Progenitor cell of endocrine pancreas (in vitro differentiated cells): ENCODE measurements around the gene MED12L. TPM values are rescaled to one million over a fixed set of nuclear protein-coding genes. Genes with fewer than 3 reads are reported as not detected.

Experiments
- DNase-seq: peaks from one replicate; pipeline ENCODE4 v3.0.0; 2021; ENCODE audit warnings: low spot score; ENCODE audit not compliant: unreplicated experiment
- H3K27ac Mint-ChIP-seq: 2 replicates; pipeline ENCODE4 v1.8.0; 2021; ENCODE audit warnings: mild to moderate bottlenecking, moderate library complexity, mixed read lengths
- H3K27me3 Mint-ChIP-seq: 2 replicates; pipeline ENCODE4 v1.8.0; 2021; ENCODE audit warnings: mixed read lengths
- H3K36me3 Mint-ChIP-seq: 2 replicates; pipeline ENCODE4 v1.8.0; 2022; ENCODE audit warnings: mixed read lengths; ENCODE audit not compliant: insufficient read depth
- H3K4me1 Mint-ChIP-seq: 2 replicates; pipeline ENCODE4 v1.8.0; 2021; ENCODE audit warnings: low read depth, mixed read lengths
- H3K4me3 Mint-ChIP-seq: 2 replicates; pipeline ENCODE4 v1.8.0; 2021; ENCODE audit warnings: low read depth, mild to moderate bottlenecking, moderate library complexity, mixed read lengths
- H3K9me3 Mint-ChIP-seq: 2 replicates; pipeline ENCODE4 v1.8.0; 2021; ENCODE audit warnings: low read depth, mixed read lengths
- CTCF ChIP-seq: fragments of 200-600 bp; sonication (generic); IDR thresholded peaks from one replicate; pipeline ENCODE4 v1.5.0; 2021; ENCODE audit warnings: antibody characterized with exemption, mild to moderate bottlenecking; ENCODE audit not compliant: unreplicated experiment
- total RNA-seq: library from RNA; stranded (reverse); gene quantifications from 2 replicates; pipeline ENCODE4 v1.2.1, GENCODE V29; 2021

MED12L gene
- total RNA-seq, 1 donor from 2014 or later: 8.9 TPM

GRCh38 chr3:151319628-151320027, 234.2 kb downstream of the MED12L start:
- DNase-seq: no peak
- Mint-ChIP-seq H3K27ac (no peak overlapping the region), H3K9me3 (no peaks in the 10 kb centered on the region), H3K4me3 (no peak overlapping the region), H3K27me3 (no peaks in the 10 kb centered on the region), H3K4me1 (no peaks in the 10 kb centered on the region), H3K36me3 (no peaks in the 10 kb centered on the region)
- TF ChIP-seq CTCF: no peak

- H3K9me3 Mint-ChIP-seq: no peaks in the 10 kb centered on the region
- no peak overlapping the region for H3K4me3 Mint-ChIP-seq
- H3K4me1 Mint-ChIP-seq: no peaks in the 10 kb centered on the region
- no peak for TF ChIP-seq CTCF
- no peak for DNase-seq
- no peaks in the 10 kb centered on the region for H3K27me3 Mint-ChIP-seq
- no peaks in the 10 kb centered on the region for H3K36me3 Mint-ChIP-seq
- no peak overlapping the region for H3K27ac Mint-ChIP-seq
Observed at GRCh38 chr3:151320131-151320530, 234.7 kb downstream of the MED12L start.

DNA sequence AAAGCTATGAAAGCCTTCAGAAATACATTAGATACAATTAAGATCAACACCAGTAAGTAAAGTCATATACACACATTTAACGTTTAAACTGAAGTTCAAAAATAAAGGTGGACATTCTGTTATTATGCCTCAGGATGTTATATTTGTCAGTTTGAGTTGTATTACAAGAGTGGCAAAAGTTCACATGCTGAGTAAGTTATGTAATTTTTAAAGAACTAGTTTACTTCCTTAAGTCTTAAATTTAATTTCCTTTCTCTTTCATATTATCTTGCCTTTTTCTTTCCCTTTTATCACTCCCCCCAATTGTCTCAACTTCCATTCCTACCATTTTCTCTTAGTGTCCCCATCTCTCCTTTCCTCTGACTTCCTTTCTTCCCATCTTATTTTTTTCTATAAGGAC, 236.1 kb downstream of the MED12L start:
- Mint-ChIP-seq H3K27ac (no peak overlapping the region), H3K4me1 (no peaks in the 10 kb centered on the region), H3K9me3 (no peaks in the 10 kb centered on the region)

GRCh38 chr3:151322511-151322910, 237.0 kb downstream of the MED12L start:
- Mint-ChIP-seq H3K27ac (no peak overlapping the region), H3K9me3 (no peaks in the 10 kb centered on the region), H3K27me3 (no peaks in the 10 kb centered on the region), H3K4me1 (no peaks in the 10 kb centered on the region), H3K4me3 (no peak overlapping the region), H3K36me3 (no peaks in the 10 kb centered on the region)
- DNase-seq: no peak
- no peak for TF ChIP-seq CTCF

More for the DNA sequence above, 236.1 kb downstream of the MED12L start:
- TF ChIP-seq CTCF: no peak
- H3K36me3 Mint-ChIP-seq: no peaks in the 10 kb centered on the region
- H3K4me3 Mint-ChIP-seq: no peak overlapping the region
- H3K27me3 Mint-ChIP-seq: no peaks in the 10 kb centered on the region
- no peak for DNase-seq

DNA sequence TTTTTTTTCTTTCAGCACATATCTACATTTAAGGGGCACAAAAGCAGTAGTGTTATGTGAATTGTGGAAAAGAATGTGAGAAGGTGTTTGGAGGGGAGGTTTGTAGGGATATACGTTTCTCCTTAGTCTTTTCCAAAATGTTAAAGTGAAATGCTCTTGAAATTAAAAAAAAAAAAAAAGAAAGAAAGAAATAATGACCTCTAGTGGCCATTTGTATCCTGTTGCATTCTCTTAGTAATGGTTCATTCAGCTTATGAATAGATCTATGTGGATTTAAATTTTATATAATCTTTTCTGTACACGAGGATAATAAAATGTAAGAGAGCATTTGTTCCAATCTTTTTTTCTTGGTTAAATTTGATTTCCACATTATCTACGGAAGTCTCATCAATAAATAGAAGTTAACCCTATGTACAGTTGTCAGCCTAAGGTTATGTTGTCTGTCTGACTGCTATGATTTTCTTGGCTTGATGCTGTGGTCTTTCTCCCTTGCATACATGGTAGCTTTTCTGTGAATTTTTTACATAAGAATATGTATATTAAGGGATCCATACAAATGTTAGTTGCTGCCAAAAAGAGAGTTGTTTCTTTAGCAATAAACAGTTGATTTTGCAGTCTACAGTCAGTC, 242.2 kb downstream of the MED12L start:
- Mint-ChIP-seq H3K27ac (no peak overlapping the region), H3K9me3 (no peaks in the 10 kb centered on the region), H3K4me1 (no peaks in the 10 kb centered on the region), H3K4me3 (no peak overlapping the region), H3K27me3 (no peaks in the 10 kb centered on the region), H3K36me3 (no peaks in the 10 kb centered on the region)
- no peak for DNase-seq
- TF ChIP-seq CTCF: peak; percentile 72
